MM.1S (cell line): ENCODE results near the gene AHCY.

Source experiments
- CTCF ChIP-seq: fragments of 300-600 bp; sonication (generic); IDR thresholded peaks from 2 replicates; pipeline ENCODE4 v1.5.1; 2016; ENCODE audit warnings: antibody characterized with exemption, low read length, mixed read lengths
- EZH2 ChIP-seq: fragments of 300-600 bp; sonication (generic); optimal IDR thresholded peaks from 2 replicates; pipeline ENCODE3; 2017; ENCODE audit warnings: low read depth, mild to moderate bottlenecking, antibody characterized with exemption, low read length, mixed read lengths
- EZH2phosphoT487 ChIP-seq: fragments of 300-600 bp; sonication (generic); IDR thresholded peaks from 2 replicates; pipeline ENCODE4 v1.6.1; 2018; ENCODE audit warnings: antibody characterized with exemption, low read length

GRCh38 chr20:34243377-34243776, 59.8 kb downstream of the AHCY start:
- TF ChIP-seq CTCF (no peak), EZH2phosphoT487 (no peak), EZH2 (no peak)
